SK-N-SH (cell line): Measurements from ENCODE around the gene SLC16A5. TPM values are rescaled to one million over a fixed set of nuclear protein-coding genes. Genes with fewer than 3 reads are reported as not detected.

Experiments used
- CTCF ChIA-PET: fragments of 300-600, 350-600 bp; formaldehyde crosslinking; extraction: SDS; loops from one replicate; lab custom pipeline; 2021; lab: Yijun Ruan, JAX
- POLR2A ChIA-PET: fragments of 350-600 bp; sonication (Branson Sonifier 250); formaldehyde crosslinking; extraction: SDS; loops from one replicate; lab custom pipeline; 2020; ENCODE audit warnings: antibody characterized with exemption, inconsistent platforms; lab: Yijun Ruan, JAX
- DNase-seq: peaks from one replicate; pipeline ENCODE4 v3.0.0; 2012
- H2AFZ ChIP-seq: fragments of 200-600 bp; sonication (generic); 2 replicates; pipeline ENCODE4 v1.8.1; 2016; ENCODE audit warnings: antibody characterized with exemption, mild to moderate bottlenecking, low read depth
- H3F3A ChIP-seq: fragments of 200-600 bp; sonication (generic); replicated peaks from 2 replicates; pipeline ENCODE3; 2016; ENCODE audit warnings: antibody characterized with exemption, mild to moderate bottlenecking; ENCODE audit not compliant: insufficient read depth
- H3K27ac ChIP-seq, 2 experiments: fragments of 200-500 bp in 1 of 2; fragments of 200-600 bp in 1 of 2; sonication (Bioruptor generic) in 1 of 2; sonication (generic), shearing (Covaris generic) in 1 of 2; 2 replicates each; pipeline versions ENCODE4 v1.5.1 to v1.6.1; 2014 to 2016; ENCODE audit warnings: low read depth in 2 of 2, inconsistent platforms in 1 of 2, low read length in 1 of 2, mild to moderate bottlenecking in 1 of 2, mixed read lengths in 1 of 2
- H3K27me3 ChIP-seq: fragments of 200-600 bp; sonication (generic), shearing (Covaris generic); 2 replicates; pipeline ENCODE4 v1.6.1; 2016; ENCODE audit warnings: mixed run types; ENCODE audit not compliant: insufficient read depth
- H3K36me3 ChIP-seq, 2 experiments: fragments of 200-500 bp in 1 of 2; fragments of 200-600 bp in 1 of 2; sonication (Bioruptor generic) in 1 of 2; sonication (generic) in 1 of 2; replicated peaks in 1 of 2; 2 replicates each; pipeline versions ENCODE3 to v1.5.1; 2014 to 2016; ENCODE audit warnings: low read length in 1 of 2, mild to moderate bottlenecking in 1 of 2; ENCODE audit not compliant: insufficient read depth in 2 of 2, control insufficient read depth in 1 of 2
- H3K4me1 ChIP-seq, 2 experiments: fragments of 200-500 bp in 1 of 2; fragments of 200-600 bp in 1 of 2; sonication (Bioruptor generic) in 1 of 2; sonication (generic), shearing (Covaris generic) in 1 of 2; 2 replicates each; pipeline versions ENCODE4 v1.5.1 to v1.6.1; 2014 to 2016; ENCODE audit warnings: low read depth in 1 of 2, low read length in 1 of 2, mixed run types in 1 of 2; ENCODE audit not compliant: insufficient read depth in 2 of 2, control insufficient read depth in 1 of 2
- H3K4me2 ChIP-seq: fragments of 200-600 bp; sonication (generic), shearing (Covaris generic); 2 replicates; pipeline ENCODE4 v1.6.1; 2017; ENCODE audit warnings: mixed run types
- H3K4me3 ChIP-seq, 2 experiments: fragments of 200-500 bp in 1 of 2; fragments of 200-600 bp in 1 of 2; sonication (Bioruptor generic) in 1 of 2; sonication (generic), shearing (Covaris generic) in 1 of 2; 2 replicates each; pipeline versions ENCODE4 v1.5.1 to v1.8.1; 2014 to 2016; ENCODE audit warnings: low read depth in 2 of 2, inconsistent platforms in 1 of 2, low read length in 1 of 2, mild to moderate bottlenecking in 1 of 2, mixed read lengths in 1 of 2, moderate library complexity in 1 of 2
- H3K79me2 ChIP-seq: fragments of 200-600 bp; sonication (generic); 2 replicates; pipeline ENCODE4 v1.8.1; 2017; ENCODE audit warnings: mild to moderate bottlenecking; ENCODE audit not compliant: insufficient read depth
- H3K9ac ChIP-seq: fragments of 200-600 bp; sonication (generic); 2 replicates; pipeline ENCODE4 v1.6.1; 2017; ENCODE audit warnings: mixed run types
- H3K9me2 ChIP-seq: fragments of 200-600 bp; sonication (generic); 2 replicates; pipeline ENCODE4 v1.6.1; 2017; ENCODE audit warnings: mixed run types
- H3K9me3 ChIP-seq: fragments of 200-600 bp; sonication (generic); 2 replicates; pipeline ENCODE4 v1.6.1; 2017; ENCODE audit warnings: mixed run types, mild to moderate bottlenecking, moderate library complexity
- H4K20me1 ChIP-seq: fragments of 200-600 bp; sonication (generic); 2 replicates; pipeline ENCODE4 v1.6.1; 2017; ENCODE audit warnings: mild to moderate bottlenecking, mixed run types; ENCODE audit not compliant: insufficient read depth
- CTCF ChIP-seq: fragments of 200-600 bp; sonication (generic); IDR thresholded peaks from 2 replicates; pipeline ENCODE4 v1.6.1; 2017; ENCODE audit warnings: antibody characterized with exemption, mild to moderate bottlenecking, moderate library complexity
- FOXM1 ChIP-seq: IDR thresholded peaks from 2 replicates; pipeline ENCODE4 v1.4.0; 2012; ENCODE audit warnings: low read depth, mild to moderate bottlenecking
- GATA2 ChIP-seq: sonication (generic); formaldehyde crosslinking; IDR thresholded peaks from 2 replicates; pipeline ENCODE4 v1.5.0; 2020; ENCODE audit warnings: mild to moderate bottlenecking, missing genetic modification reagents
- MXI1 ChIP-seq: IDR thresholded peaks from 2 replicates; pipeline ENCODE4 v1.6.1; 2012; ENCODE audit warnings: mild to moderate bottlenecking, low read depth, low read length, improper control_type of control experiment
- NFIC ChIP-seq: IDR thresholded peaks from 2 replicates; pipeline ENCODE4 v1.4.0; 2012; ENCODE audit warnings: borderline replicate concordance
- NRF1 ChIP-seq: IDR thresholded peaks from 2 replicates; pipeline ENCODE4 v1.6.1; 2012; ENCODE audit warnings: low read depth, mild to moderate bottlenecking, low read length
- PBX3 ChIP-seq: IDR thresholded peaks from 2 replicates; pipeline ENCODE4; 2012
- RAD21 ChIP-seq: IDR thresholded peaks from 2 replicates; pipeline ENCODE4 v1.6.1; 2012; ENCODE audit warnings: mild to moderate bottlenecking, low read length
- REST ChIP-seq: IDR thresholded peaks from 2 replicates; pipeline ENCODE4 v1.6.1; 2012; ENCODE audit warnings: mild to moderate bottlenecking, low read depth, low read length, moderate library complexity
- RFX5 ChIP-seq: IDR thresholded peaks from 2 replicates; pipeline ENCODE4 v1.6.1; 2012; ENCODE audit warnings: mild to moderate bottlenecking, improper control_type of control experiment, low read length
- RXRA ChIP-seq: IDR thresholded peaks from 2 replicates; pipeline ENCODE4 v1.4.0; 2012; ENCODE audit warnings: low read depth, mild to moderate bottlenecking, borderline replicate concordance
- TAF1 ChIP-seq: IDR thresholded peaks from 2 replicates; pipeline ENCODE4 v1.6.1; 2012; ENCODE audit warnings: low read depth, mild to moderate bottlenecking, low read length, moderate library complexity, borderline replicate concordance
- TCF12 ChIP-seq: IDR thresholded peaks from 2 replicates; pipeline ENCODE4 v1.4.0; 2012
- polyA plus RNA-seq, 3 experiments: library from polyadenylated mRNA; depleted of rRNA; stranded (reverse); fragments of >200 nt; gene quantifications; 2 replicates each; pipeline ENCODE4 v1.2.3, GENCODE V29; 2012

The SLC16A5 gene
- polyA plus RNA-seq, 1 of the 3 experiments (the other 2 are of a cell fraction) = 0.03 TPM

- H3K36me3 ChIP-seq = peaks cover 30 to 52% of the 10 kb centered on the region in 2 experiments
- peaks cover 14% of the 10 kb centered on the region for H3F3A ChIP-seq
- CTCF ChIA-PET = interaction anchor here (1.7 to 3.1 kb wide), 3 partner anchors 10 to 92 kb away, joined by 4 to 19 read pairs (median 11); no protein-coding TSS in a partner anchor
- H3K4me2 ChIP-seq = no peak overlapping the region
- H3K27ac ChIP-seq = no peak overlapping the region
- no peak overlapping the region for H2AFZ ChIP-seq
- H3K9me2 ChIP-seq = no peaks in the 10 kb centered on the region
- peaks cover 7 to 15% of the 10 kb centered on the region in 2 experiments; a peak in 2 of 4 replicates for H3K4me1 ChIP-seq
- H3K9me3 ChIP-seq = no peaks in the 10 kb centered on the region
- TF ChIP-seq FOXM1 (no peak), PBX3 (no peak), RXRA (no peak), REST (no peak), CTCF (no peak), TCF12 (no peak), NRF1 (no peak), RFX5 (no peak), RAD21 (no peak), NFIC (no peak), GATA2 (CRISPR knock-in tag) (no peak), TAF1 (no peak), MXI1 (no peak)
- H4K20me1 ChIP-seq = no peaks in the 10 kb centered on the region
- no peak for DNase-seq
- no peaks in the 10 kb centered on the region for H3K27me3 ChIP-seq
- peaks cover 73% of the 10 kb centered on the region for H3K79me2 ChIP-seq
- H3K4me3 ChIP-seq = no peak overlapping the region
- POLR2A ChIA-PET = no interaction called here
- H3K9ac ChIP-seq = no peak overlapping the region
Observed at GRCh38 chr17:75049706-75050105, 38.0 kb upstream of the SLC16A5 start.
